Activated CD4-positive, CD25-positive, alpha-beta regulatory T cell treated with anti-CD3 and anti-CD28 coated beads, Interleukin-2, amount 50 U/mL, for 72 hours (primary cell): ENCODE measurements around the gene LGALSL.

Source experiments
- DNase-seq: peaks from one replicate; pipeline ENCODE4 v3.0.0; 2021

The LGALSL gene

DNA sequence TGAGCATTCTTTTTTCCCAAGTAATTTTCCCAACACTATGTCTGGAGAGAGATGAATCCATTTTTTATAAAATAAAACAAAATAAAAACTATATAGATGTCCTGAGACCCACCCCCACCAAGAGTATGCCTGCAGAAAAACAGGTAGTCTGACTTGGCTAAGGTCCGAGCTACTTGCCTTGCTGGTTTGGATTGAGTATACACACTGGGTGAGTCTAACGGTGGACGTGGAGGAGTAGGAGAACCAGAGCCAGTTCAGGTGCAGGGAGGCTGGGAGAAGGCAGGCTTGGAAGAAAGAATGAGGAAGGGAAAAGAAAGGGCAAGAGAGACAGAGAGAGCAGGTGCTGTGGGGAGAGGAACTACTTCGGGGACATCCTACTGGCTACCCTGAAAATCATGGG is 48.9 kb downstream of the LGALSL start:
- no peak for DNase-seq

DNA sequence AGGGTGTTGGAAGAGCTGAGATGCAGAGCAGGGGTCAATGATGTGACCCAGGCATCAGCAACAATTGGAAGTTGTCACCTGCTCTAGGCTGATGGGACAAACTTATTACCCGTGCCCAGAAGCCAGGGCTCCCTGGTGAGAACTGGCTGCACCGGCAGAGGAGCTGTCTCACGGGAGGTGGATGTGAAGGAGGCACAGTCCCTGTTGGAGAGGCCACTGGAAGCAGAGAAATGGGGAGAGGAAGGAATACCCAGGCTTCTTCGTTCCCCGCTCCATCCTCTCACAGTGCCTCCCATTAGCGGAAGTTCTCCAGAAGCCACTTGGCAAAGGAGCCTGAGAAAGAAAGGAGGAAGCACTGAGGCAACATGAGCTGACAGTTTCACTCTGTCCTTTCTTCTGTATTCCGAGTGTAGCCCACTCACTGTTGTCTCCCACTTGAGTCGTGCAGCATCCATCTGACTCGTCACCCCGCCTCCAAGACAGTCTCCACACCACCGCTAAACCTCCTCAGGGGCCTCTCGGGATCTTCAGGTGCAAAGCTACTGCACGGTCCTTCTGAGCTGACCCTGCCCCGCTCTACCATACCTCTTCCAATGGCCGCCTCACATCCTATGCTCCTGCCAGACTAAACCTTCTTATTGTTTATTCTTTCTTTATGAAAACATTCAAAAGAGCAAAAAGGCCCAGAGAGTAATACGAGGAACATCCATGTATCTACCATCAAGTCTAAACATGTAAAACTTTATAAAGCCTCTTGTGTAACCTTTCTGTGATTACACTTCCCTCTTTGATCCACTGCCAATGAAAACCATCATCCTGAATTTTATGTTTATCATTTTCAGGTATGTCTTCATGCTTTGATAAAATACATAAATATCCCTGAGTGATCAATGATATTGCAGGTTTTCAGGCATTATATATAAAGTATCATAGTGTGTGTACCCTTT is 51.1 kb downstream of the LGALSL start:
- no peak for DNase-seq

DNA sequence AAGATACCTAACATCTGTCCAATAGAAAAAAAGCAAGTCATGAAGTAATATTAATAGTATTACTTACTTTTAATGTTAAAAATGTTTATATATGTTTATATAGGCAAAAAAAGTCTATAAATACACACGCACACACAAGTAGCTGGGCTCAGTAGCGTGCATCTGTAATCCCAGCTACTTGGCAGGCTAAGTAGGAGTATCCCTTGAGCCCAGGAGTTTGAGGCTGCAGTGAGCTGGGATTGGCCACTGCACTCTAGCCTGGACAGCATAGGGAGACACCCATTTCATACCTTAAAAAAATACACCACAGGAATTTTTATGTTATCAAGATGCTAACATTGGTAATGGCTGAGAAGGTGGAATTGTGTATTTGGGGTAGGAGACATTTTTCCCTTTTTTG is 52.7 kb downstream of the LGALSL start:
- DNase-seq: no peak
